Measurements from ENCODE around the gene SLC38A10. TPM values are rescaled to one million over a fixed set of nuclear protein-coding genes. Genes with fewer than 3 reads are reported as not detected.

SLC38A10 gene
- total RNA-seq, 1 experiment from 2014 or later: 109 TPM

- Histone ChIP-seq H3K79me2 (ENCODE audit: insufficient read depth, low read length) (peaks cover 4% of the 10 kb centered on the region; the same call in 1 of the 2 replicates), H3K36me3 (ENCODE audit: control insufficient read depth in 1 of 2, insufficient read depth in 2 of 2, low read length in 2 of 2) (peaks cover 37 to 53% of the 10 kb centered on the region in 2 experiments), H3K4me2 (ENCODE audit: low read length) (no peak overlapping the region), H4K20me1 (ENCODE audit: insufficient read depth) (no peaks in the 10 kb centered on the region), H3K9ac (ENCODE audit: low read length) (no peak overlapping the region), H3K9me2 (ENCODE audit: insufficient read depth) (no peaks in the 10 kb centered on the region), H3K4me3 (replicated peaks in 1 of 2; ENCODE audit: low read depth in 1 of 2, low read length in 2 of 2) (no peak overlapping the region), H3K27ac (ENCODE audit: low read depth, low read length) (no peak overlapping the region), H3K27me3 (ENCODE audit: insufficient read depth, low read length) (no peaks in the 10 kb centered on the region), H3K9me3 (ENCODE audit: control insufficient read depth in 1 of 2, insufficient read depth in 1 of 2, low read depth in 1 of 2, low read length in 2 of 2) (no peaks in the 10 kb centered on the region), H2AFZ (ENCODE audit: low read depth, low read length, poor library complexity, severe bottlenecking) (no peak overlapping the region), H3K4me1 (ENCODE audit: control insufficient read depth in 1 of 2, insufficient read depth in 2 of 2, low read length in 2 of 2) (no peaks in the 10 kb centered on the region)
- RAD21 ChIA-PET (ENCODE audit: low non-redundant PET in 1 of 2, low total read pairs in 2 of 2, uncharacterized antibody in 2 of 2, unreplicated experiment in 2 of 2): no interaction called here
- intact Hi-C loops (cut with micrococcal nuclease): no loop called here
- ATAC-seq: no peak
- CTCF ChIA-PET: no interaction called here
- no peak for DNase-seq (ENCODE audit: low read depth, low spot score)
- BruUV-seq (replicated peaks): no TSS peak
- no peak for TF ChIP-seq MAX (IDR thresholded peaks at IDR 0.05)
- no peak for TF ChIP-seq EZH2 (IDR thresholded peaks at IDR 0.05)
- TF ChIP-seq SRF (IDR thresholded peaks at IDR 0.05; ENCODE audit: low read depth): no peak
- TF ChIP-seq YY1 (IDR thresholded peaks at IDR 0.05; ENCODE audit: extremely low read depth, insufficient replicate concordance, low read depth, low read length): no peak
- no peak for TF ChIP-seq SIN3A (IDR thresholded peaks at IDR 0.05; ENCODE audit: low read depth)
- TF ChIP-seq ZNF274 (IDR thresholded peaks at IDR 0.05; ENCODE audit: low read depth, low read length): no peak
- no peak for TF ChIP-seq CEBPB (IDR thresholded peaks at IDR 0.05; ENCODE audit: low read depth)
- TF ChIP-seq EZH2phosphoT487 (IDR thresholded peaks at IDR 0.05; ENCODE audit: borderline replicate concordance): no peak
- no peak for TF ChIP-seq ATF3 (IDR thresholded peaks at IDR 0.05)
- TF ChIP-seq ELF1 (IDR thresholded peaks at IDR 0.05; ENCODE audit: borderline replicate concordance, low read depth): no peak
- TF ChIP-seq SP1 (IDR thresholded peaks at IDR 0.05; ENCODE audit: low read depth): no peak
- no peak for TF ChIP-seq POLR2AphosphoS5 (IDR thresholded peaks at IDR 0.05; ENCODE audit: low read depth, low read length)
- no peak for TF ChIP-seq CBX3 (IDR thresholded peaks at IDR 0.05; ENCODE audit: low read depth)
- no peak for TF ChIP-seq POLR2A (IDR thresholded peaks at IDR 0.05; ENCODE audit: borderline replicate concordance, extremely low read depth, insufficient read depth, insufficient read length)
- TF ChIP-seq REST (IDR thresholded peaks at IDR 0.05; ENCODE audit: low read depth): no peak
- POLR2A ChIA-PET: no interaction called here
Observed at GRCh38 chr17:81264640-81265039, 30.5 kb downstream of the SLC38A10 start.
